ENCODE data around the gene NFATC2. TPM values are rescaled to one million over a fixed set of nuclear protein-coding genes. Genes with fewer than 3 reads are reported as not detected.

NFATC2 gene
- total RNA-seq, 1 experiment from 2014 or later: 0.61 TPM

DNA sequence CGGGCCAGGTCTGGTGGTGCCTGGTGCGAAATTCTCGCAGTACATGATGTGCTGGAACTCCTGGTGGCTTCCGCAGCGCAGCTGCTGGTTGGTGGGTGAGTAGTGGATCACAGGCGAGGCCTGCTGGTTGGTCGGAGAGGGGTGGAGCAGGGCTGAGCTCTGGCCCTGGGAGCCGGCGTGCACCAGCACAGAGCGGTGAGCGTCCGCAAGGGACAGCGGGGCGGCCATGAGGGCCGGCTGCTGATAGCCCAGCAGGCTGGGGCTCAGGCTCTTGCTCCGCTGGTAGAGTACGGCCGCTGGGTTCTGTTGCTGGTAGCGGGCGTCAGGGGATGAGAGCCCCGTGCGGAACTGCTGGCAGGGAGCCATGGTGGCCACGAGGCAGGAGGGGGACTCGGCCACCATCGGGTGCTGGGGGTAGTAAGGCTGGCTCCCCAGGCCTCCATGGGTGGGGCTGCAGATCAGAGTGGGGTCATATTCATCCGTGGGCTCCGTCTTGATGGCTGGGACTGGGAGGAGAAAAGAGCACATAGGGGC lies 110.2 kb downstream of the NFATC2 start:
- peaks cover 15 to 25% of the 10 kb centered on the region in 2 experiments for H3K4me1 Mint-ChIP-seq
- no peak overlapping the region for H2BK120ac ChIP-seq (ENCODE audit: low read depth, low read length, poor library complexity, severe bottlenecking)
- H3K14ac ChIP-seq (ENCODE audit: insufficient read depth, low read length): no peak overlapping the region; the same call in 1 of the 2 replicates
- no peaks in the 10 kb centered on the region for H3K9me3 Mint-ChIP-seq
- WGBS (ENCODE audit: extremely low coverage, insufficient read length, low lambda C conversion rate): no CpG with 5 or more reads among the region's 27 CpGs
- H3K36me3 Mint-ChIP-seq (ENCODE audit: insufficient read depth in 1 of 3, low read depth in 3 of 3): no peaks in the 10 kb centered on the region
- H3K9ac ChIP-seq (ENCODE audit: extremely low read depth, insufficient read length, low read length): no peak overlapping the region
- H2BK5ac ChIP-seq (ENCODE audit: insufficient read length, low read length): no peak overlapping the region
- H2BK15ac ChIP-seq (ENCODE audit: low read depth, low read length): no peak overlapping the region
- H4K8ac ChIP-seq (replicated peaks; ENCODE audit: insufficient read length, low read depth, low read length): no peak overlapping the region
- H3K27me3 Mint-ChIP-seq (ENCODE audit: low read depth): peaks cover 8% of the 10 kb centered on the region
- H3K9me3 ChIP-seq (ENCODE audit: control insufficient read depth, low read depth, low read length): no peaks in the 10 kb centered on the region
- no peak overlapping the region for H3K4ac ChIP-seq (ENCODE audit: low read depth, low read length)
- H3K27ac ChIP-seq (ENCODE audit: insufficient read length, low read depth, low read length): no peak overlapping the region
- no peak overlapping the region for H2BK12ac ChIP-seq (ENCODE audit: insufficient read length, low read depth, low read length)
- no peak overlapping the region for H2AFZ ChIP-seq (ENCODE audit: low read length)
- no peak overlapping the region for H2BK20ac ChIP-seq (ENCODE audit: low read depth, low read length, poor library complexity, severe bottlenecking)
- DNase-seq: no peak
- no peak overlapping the region for H3T11ph ChIP-seq (ENCODE audit: low read length)
- no peak overlapping the region for H3K56ac ChIP-seq (ENCODE audit: insufficient read length, low read depth, low read length)
- no peak overlapping the region for H4K91ac ChIP-seq (ENCODE audit: insufficient read length, low read depth, low read length)
- no peak overlapping the region for H3K4me3 Mint-ChIP-seq
- H3K27me3 ChIP-seq (ENCODE audit: insufficient read depth, low read length): no peaks in the 10 kb centered on the region
- H3K79me2 ChIP-seq (ENCODE audit: insufficient read depth, low read length): no peaks in the 10 kb centered on the region
- no peak overlapping the region; a peak in 1 of 7 replicates for H3K27ac Mint-ChIP-seq
- H3K4me2 ChIP-seq (ENCODE audit: insufficient read depth, insufficient read length, low read length): no peak overlapping the region
- no peaks in the 10 kb centered on the region for H4K20me1 ChIP-seq (ENCODE audit: control insufficient read depth, insufficient read depth, insufficient read length)
- no peak overlapping the region for H4K5ac ChIP-seq (ENCODE audit: insufficient read length, low read depth, low read length)
- H3K23me2 ChIP-seq (ENCODE audit: insufficient read length, low read depth, low read length, poor library complexity, severe bottlenecking): no peaks in the 10 kb centered on the region
- no peak overlapping the region for H3K18ac ChIP-seq (ENCODE audit: insufficient read length, low read depth, low read length)
- no peaks in the 10 kb centered on the region; the same call in 1 of the 2 replicates for H3K4me1 ChIP-seq (ENCODE audit: insufficient read depth, low read length)
- H3K79me1 ChIP-seq (ENCODE audit: insufficient read depth, low read depth, low read length, poor library complexity, severe bottlenecking): no peaks in the 10 kb centered on the region
- no peak overlapping the region for H3K23ac ChIP-seq (ENCODE audit: insufficient read length, low read depth, low read length)
- TF ChIP-seq, protein P1, sequence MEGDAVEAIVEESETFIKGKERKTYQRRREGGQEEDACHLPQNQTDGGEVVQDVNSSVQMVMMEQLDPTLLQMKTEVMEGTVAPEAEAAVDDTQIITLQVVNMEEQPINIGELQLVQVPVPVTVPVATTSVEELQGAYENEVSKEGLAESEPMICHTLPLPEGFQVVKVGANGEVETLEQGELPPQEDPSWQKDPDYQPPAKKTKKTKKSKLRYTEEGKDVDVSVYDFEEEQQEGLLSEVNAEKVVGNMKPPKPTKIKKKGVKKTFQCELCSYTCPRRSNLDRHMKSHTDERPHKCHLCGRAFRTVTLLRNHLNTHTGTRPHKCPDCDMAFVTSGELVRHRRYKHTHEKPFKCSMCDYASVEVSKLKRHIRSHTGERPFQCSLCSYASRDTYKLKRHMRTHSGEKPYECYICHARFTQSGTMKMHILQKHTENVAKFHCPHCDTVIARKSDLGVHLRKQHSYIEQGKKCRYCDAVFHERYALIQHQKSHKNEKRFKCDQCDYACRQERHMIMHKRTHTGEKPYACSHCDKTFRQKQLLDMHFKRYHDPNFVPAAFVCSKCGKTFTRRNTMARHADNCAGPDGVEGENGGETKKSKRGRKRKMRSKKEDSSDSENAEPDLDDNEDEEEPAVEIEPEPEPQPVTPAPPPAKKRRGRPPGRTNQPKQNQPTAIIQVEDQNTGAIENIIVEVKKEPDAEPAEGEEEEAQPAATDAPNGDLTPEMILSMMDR (conservative IDR thresholded peaks at IDR 0.05): no peak
- no peak overlapping the region for H2AK5ac ChIP-seq (ENCODE audit: insufficient read length, low read length)
